ENCODE results near the gene PHC2. TPM values are rescaled to one million over a fixed set of nuclear protein-coding genes. Genes with fewer than 3 reads are reported as not detected.

PHC2 gene
- total and polyA plus RNA-seq, 2 of the 13 experiments (the other 11 are each of a cell fraction or from before 2014, with no cell fraction given) = 52.5 to 84.9 TPM

- WGBS (ENCODE audit: low lambda C conversion rate) = 61% methylated on average over 5 of the region's 5 CpGs
- Histone ChIP-seq H3K9ac (ENCODE audit: insufficient read depth, low read depth, low read length) (no peak overlapping the region), H3K9me3 (ENCODE audit: low read length) (no peaks in the 10 kb centered on the region), H4K20me1 (ENCODE audit: insufficient read depth, low read length) (peaks cover 15% of the 10 kb centered on the region; the same call in 1 of the 2 replicates), H3K36me3 (replicated peaks in 1 of 2; ENCODE audit: control insufficient read depth in 1 of 2, insufficient read depth in 2 of 2, low read length in 2 of 2) (peaks cover 21 to 34% of the 10 kb centered on the region in 2 experiments), H3K4me2 (ENCODE audit: low read depth, low read length) (no peak overlapping the region), H2AFZ (ENCODE audit: low read length) (no peak overlapping the region), H3K4me3 (replicated peaks in 1 of 3; ENCODE audit: insufficient read depth in 1 of 3, low read depth in 2 of 3, low read length in 3 of 3) (no peak overlapping the region), H3K79me2 (ENCODE audit: insufficient read depth, low read length) (no peaks in the 10 kb centered on the region), H3K4me1 (ENCODE audit: insufficient read depth, low read length) (no peaks in the 10 kb centered on the region), H3K27ac (ENCODE audit: extremely low read length, insufficient read depth, low read length) (no peak overlapping the region), H3K27me3 (ENCODE audit: control insufficient read depth in 1 of 2, insufficient read depth in 2 of 2, low read length in 2 of 2) (peaks cover 6 to 28% of the 10 kb centered on the region in 2 experiments; a peak in 4 of 5 replicates)
- ChIA-PET CTCF (ENCODE audit: low intra/inter-chr PET ratio, low total read pairs) (no interaction called here), POLR2A (interaction anchor here (0.8 to 1.5 kb wide), 5 partner anchors 17 to 64 kb away, joined by 3 to 5 read pairs (median 3); no protein-coding TSS in a partner anchor)
- intact Hi-C loops (cut with micrococcal nuclease; ENCODE audit: unreplicated experiment) = no loop called here
- ATAC-seq (peak; percentile 22), FAIRE-seq (no peak), DNase-seq (ENCODE audit: low spot score) (no peak)
- in situ Hi-C loops (cut with HindIII; ENCODE audit: extremely low pct_ligation_motif_present, low pct_unique_long_range_greater_than_20kb) = no loop called here
- TF ChIP-seq POLR2G (IDR thresholded peaks at IDR 0.05; ENCODE audit: low read depth, low read length) = 0 out of 2 replicates have a peak, but pooled peaks have one; percentile 6
- no peak for TF ChIP-seq ZNF256 (CRISPR knock-in tag; conservative IDR thresholded peaks at IDR 0.05)
- TF ChIP-seq RAD51 (IDR thresholded peaks at IDR 0.05; ENCODE audit: borderline replicate concordance) = no peak
- TF ChIP-seq KDM2A (CRISPR knock-in tag; IDR thresholded peaks at IDR 0.05; ENCODE audit: borderline replicate concordance, low read depth) = peak; percentile 52; the same call in 1 of the 2 replicates
- TF ChIP-seq PITX1 (CRISPR knock-in tag; IDR thresholded peaks at IDR 0.05) = no peak
- no TSS peak for BruUV-seq (replicated peaks)
These were observed 109.7 kb downstream of the PHC2 start for GRCh38 chr1:33321178-33321577.

DNA sequence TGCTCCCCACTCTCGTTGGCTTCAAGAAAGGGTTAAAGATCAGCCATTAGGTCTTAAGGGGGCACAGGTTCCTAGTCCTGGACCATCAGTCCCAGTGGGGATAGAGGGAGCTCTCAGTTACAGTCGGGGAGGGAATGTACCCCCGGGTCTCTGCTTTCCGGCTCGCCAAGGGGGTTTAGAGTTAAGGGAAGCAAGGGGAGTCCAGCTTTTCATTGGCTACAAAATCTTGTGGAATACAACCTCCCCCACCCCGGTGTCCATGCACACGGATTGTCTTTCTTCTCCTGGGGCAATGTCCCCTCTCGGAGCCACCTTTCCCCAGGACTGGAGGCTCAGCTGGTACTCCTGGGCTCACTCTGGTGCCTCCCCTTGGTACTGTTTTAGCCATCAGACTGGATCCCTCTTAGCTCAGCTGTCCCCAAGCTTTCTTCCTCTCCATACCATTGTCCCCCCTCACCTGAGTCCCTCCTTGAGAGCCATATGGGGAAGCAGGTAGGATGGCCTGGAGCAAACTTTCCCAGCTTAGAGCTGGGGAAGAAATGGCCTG is 110.2 kb downstream of the PHC2 start, which contains the start of gene A3GALT2:
Gene A3GALT2 (minus strand): TSS at position 480 of the 547 bp plus-strand sequence. CDS start 0 bp downstream, at position 480.
- DNase-seq (ENCODE audit: low spot score) (no peak), ATAC-seq (peak; percentile 45), FAIRE-seq (no peak)
- H3K4me2 ChIP-seq (ENCODE audit: low read depth, low read length) = no peak within 1 kb of the TSS
- ChIA-PET POLR2A (interaction anchor here (0.8 to 1.5 kb wide), 5 partner anchors 18 to 63 kb away, joined by 3 to 5 read pairs (median 3); no protein-coding TSS in a partner anchor), CTCF (ENCODE audit: low intra/inter-chr PET ratio, low total read pairs) (no interaction called here)
- H4K20me1 ChIP-seq (ENCODE audit: insufficient read depth, low read length) = peaks cover 15% of the 10 kb centered on the region; the same call in 1 of the 2 replicates
- in situ Hi-C loops (cut with HindIII; ENCODE audit: extremely low pct_ligation_motif_present, low pct_unique_long_range_greater_than_20kb) = no loop called here
- peaks cover 19 to 30% of the 10 kb centered on the region in 2 experiments for H3K36me3 ChIP-seq (replicated peaks in 1 of 2; ENCODE audit: control insufficient read depth in 1 of 2, insufficient read depth in 2 of 2, low read length in 2 of 2)
- H3K27me3 ChIP-seq (ENCODE audit: control insufficient read depth in 1 of 2, insufficient read depth in 2 of 2, low read length in 2 of 2) = peaks cover 6 to 33% of the 10 kb centered on the region in 2 experiments; a peak in 4 of 5 replicates
- 19% methylated on average over 3 of the region's 8 CpGs for WGBS (ENCODE audit: low lambda C conversion rate)
- no peak within 1 kb of the TSS for H3K27ac ChIP-seq (ENCODE audit: extremely low read length, insufficient read depth, low read length)
- BruUV-seq (replicated peaks) = no TSS peak
- H3K9ac ChIP-seq (ENCODE audit: insufficient read depth, low read depth, low read length) = no peak within 1 kb of the TSS
- no peaks in the 10 kb centered on the region for H3K9me3 ChIP-seq (ENCODE audit: low read length)
- no peaks in the 10 kb centered on the region for H3K4me1 ChIP-seq (ENCODE audit: insufficient read depth, low read length)
- TF ChIP-seq POLR2G (IDR thresholded peaks at IDR 0.05; ENCODE audit: low read depth, low read length) = 0 out of 2 replicates have a peak, but pooled peaks have one; percentile 43
- no peak for TF ChIP-seq CHCHD3 (CRISPR knock-in tag; IDR thresholded peaks at IDR 0.05)
- H3K79me2 ChIP-seq (ENCODE audit: insufficient read depth, low read length) = no peaks in the 10 kb centered on the region
- intact Hi-C loops (cut with micrococcal nuclease; ENCODE audit: unreplicated experiment) = no loop called here
- H3K4me3 ChIP-seq (replicated peaks in 1 of 3; ENCODE audit: insufficient read depth in 1 of 3, low read depth in 2 of 3, low read length in 3 of 3) = no peak within 1 kb of the TSS
- H2AFZ ChIP-seq (ENCODE audit: low read length) = no peak within 1 kb of the TSS

All from HepG2 (cell line).